RWPE2 (cell line): Measurements from ENCODE around the gene SPATA2.

Experiments used
- ATAC-seq: fragments of 200-7000 bp; cut with Tn5 transposase; 3 replicates; pipeline ENCODE4 v1.9.1; 2021; ENCODE audit warnings: low read depth
- DNase-seq: peaks from one replicate; pipeline ENCODE4 v3.0.0-alpha.2; 2020; ENCODE audit warnings: low spot score
- H3K27ac ChIP-seq: fragments of 450-650 bp; 2 replicates; pipeline ENCODE4 v1.5.1; 2017; ENCODE audit warnings: mild to moderate bottlenecking; ENCODE audit not compliant: poor library complexity, severe bottlenecking
- H3K27me3 ChIP-seq: fragments of 250-450 bp; sonication (Bioruptor Pico); 2 replicates; pipeline ENCODE4 v1.5.1; 2021; ENCODE audit warnings: mild to moderate bottlenecking, moderate library complexity; ENCODE audit not compliant: insufficient read depth, poor library complexity, severe bottlenecking
- H3K36me3 ChIP-seq: fragments of 250-450 bp; sonication (Bioruptor Pico); 2 replicates; pipeline ENCODE4 v1.5.1; 2020; ENCODE audit warnings: low read depth, mild to moderate bottlenecking, moderate library complexity
- H3K4me1 ChIP-seq: fragments of 250-450 bp; sonication (Bioruptor Pico); 2 replicates; pipeline ENCODE4 v1.5.1; 2021; ENCODE audit warnings: mild to moderate bottlenecking, moderate library complexity; ENCODE audit not compliant: insufficient read depth, poor library complexity, severe bottlenecking
- H3K4me3 ChIP-seq: fragments of 250-450 bp; sonication (Bioruptor Pico); 2 replicates; pipeline ENCODE4 v1.5.1; 2021; ENCODE audit warnings: mild to moderate bottlenecking, moderate library complexity; ENCODE audit not compliant: severe bottlenecking
- H3K9me3 ChIP-seq: fragments of 250-450 bp; sonication (Bioruptor Pico); 2 replicates; pipeline ENCODE4 v1.5.1; 2021; ENCODE audit warnings: mild to moderate bottlenecking, moderate library complexity; ENCODE audit not compliant: severe bottlenecking
- TF ChIP-seq, protein P1 (sequence below): fragments of 450-650 bp; IDR thresholded peaks from one replicate; pipeline ENCODE4 v1.5.1; 2017; ENCODE audit warnings: mild to moderate bottlenecking, moderate library complexity; ENCODE audit not compliant: poor library complexity, severe bottlenecking

SPATA2 gene

DNA sequence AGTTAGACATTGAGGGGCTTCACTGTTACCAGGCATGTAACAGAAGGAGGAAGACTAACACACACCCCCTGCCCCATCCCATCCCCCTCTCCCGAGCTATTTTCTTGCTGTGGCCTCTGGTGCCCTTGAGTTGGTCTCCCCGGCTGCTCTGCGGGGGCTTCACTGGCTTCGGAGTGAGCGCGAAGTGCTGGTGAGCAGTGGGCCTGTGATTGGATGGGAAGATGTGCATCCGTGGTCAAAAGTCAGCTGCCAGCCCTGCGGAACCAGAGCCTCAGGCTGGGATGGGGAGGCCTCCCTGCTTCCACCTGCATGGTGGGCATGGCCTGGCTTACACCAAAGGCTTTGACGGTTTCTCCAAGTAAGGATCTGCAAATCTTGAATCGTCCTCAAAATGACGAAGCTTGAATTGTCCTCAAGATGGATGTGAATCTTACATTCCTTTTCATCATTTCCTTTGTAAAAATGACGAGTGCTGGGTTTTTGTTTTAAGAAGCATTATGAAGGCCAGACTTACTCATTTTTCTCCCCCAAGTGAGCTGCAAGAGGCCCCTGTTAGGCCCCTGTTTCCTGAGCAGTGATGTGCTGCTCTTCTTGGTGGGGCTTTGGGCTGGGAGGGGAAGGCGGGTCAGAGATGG, 23.7 kb downstream of the SPATA2 start:
- no peaks in the 10 kb centered on the region for H3K9me3 ChIP-seq
- ATAC-seq (no peak), DNase-seq (peak; percentile 73)
- H3K27me3 ChIP-seq = no peaks in the 10 kb centered on the region
- no peak overlapping the region for H3K27ac ChIP-seq
- H3K4me3 ChIP-seq = no peak overlapping the region
- no peaks in the 10 kb centered on the region for H3K4me1 ChIP-seq
- H3K36me3 ChIP-seq = peaks cover 4% of the 10 kb centered on the region; the same call in 1 of the 2 replicates
- TF ChIP-seq, protein P1, sequence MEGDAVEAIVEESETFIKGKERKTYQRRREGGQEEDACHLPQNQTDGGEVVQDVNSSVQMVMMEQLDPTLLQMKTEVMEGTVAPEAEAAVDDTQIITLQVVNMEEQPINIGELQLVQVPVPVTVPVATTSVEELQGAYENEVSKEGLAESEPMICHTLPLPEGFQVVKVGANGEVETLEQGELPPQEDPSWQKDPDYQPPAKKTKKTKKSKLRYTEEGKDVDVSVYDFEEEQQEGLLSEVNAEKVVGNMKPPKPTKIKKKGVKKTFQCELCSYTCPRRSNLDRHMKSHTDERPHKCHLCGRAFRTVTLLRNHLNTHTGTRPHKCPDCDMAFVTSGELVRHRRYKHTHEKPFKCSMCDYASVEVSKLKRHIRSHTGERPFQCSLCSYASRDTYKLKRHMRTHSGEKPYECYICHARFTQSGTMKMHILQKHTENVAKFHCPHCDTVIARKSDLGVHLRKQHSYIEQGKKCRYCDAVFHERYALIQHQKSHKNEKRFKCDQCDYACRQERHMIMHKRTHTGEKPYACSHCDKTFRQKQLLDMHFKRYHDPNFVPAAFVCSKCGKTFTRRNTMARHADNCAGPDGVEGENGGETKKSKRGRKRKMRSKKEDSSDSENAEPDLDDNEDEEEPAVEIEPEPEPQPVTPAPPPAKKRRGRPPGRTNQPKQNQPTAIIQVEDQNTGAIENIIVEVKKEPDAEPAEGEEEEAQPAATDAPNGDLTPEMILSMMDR = no peak

DNA sequence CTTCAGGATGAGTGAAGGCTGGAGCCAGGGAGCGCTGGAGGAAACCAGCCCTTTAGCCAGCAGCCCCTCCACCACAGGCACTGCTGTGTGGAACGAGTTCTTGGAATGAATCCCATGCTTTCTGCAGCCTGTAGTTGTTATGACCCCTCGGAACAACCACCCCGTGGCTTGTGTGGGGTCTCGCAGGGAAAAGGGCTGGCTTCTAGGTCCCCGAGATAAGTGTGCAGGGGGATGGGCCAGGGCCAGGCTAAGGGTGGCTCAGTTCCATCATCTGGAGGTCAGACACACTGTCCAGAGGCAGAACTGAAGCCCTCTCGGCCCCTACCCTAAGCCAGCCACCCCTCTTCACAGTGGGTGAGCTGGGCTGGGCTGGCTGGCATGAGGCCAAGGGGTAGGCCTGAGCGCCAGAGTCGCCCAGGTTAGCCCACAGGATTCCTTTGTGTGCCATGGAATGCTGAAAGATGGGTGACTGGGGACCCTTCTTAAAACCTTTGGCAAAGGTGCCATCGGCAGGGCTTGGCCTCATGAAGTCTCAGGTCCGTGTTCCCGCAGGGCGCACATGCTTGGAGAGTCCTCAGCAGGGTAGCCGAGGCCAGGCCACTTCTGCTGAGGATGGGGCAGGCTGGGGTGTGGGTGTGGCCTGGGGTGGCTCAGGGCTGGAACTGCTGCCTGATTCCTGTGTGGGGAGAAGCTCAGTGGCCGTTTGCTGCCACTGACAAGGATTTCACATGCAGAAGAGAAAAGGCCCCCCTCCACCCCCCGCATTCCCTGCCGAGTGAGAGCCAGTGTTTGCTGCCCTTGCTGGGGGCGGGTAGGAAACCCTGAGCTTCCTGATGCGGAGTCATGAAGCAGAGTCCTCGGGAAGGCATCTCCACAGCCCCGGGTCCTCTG, 24.6 kb downstream of the SPATA2 start:
- ATAC-seq = no peak
- peak; percentile 78 for DNase-seq
- TF ChIP-seq, protein P1 = no peak
- Histone ChIP-seq H3K27ac (no peak overlapping the region), H3K36me3 (peaks cover 4% of the 10 kb centered on the region; the same call in 1 of the 2 replicates), H3K9me3 (no peaks in the 10 kb centered on the region), H3K4me1 (no peaks in the 10 kb centered on the region), H3K27me3 (no peaks in the 10 kb centered on the region), H3K4me3 (no peak overlapping the region)

DNA sequence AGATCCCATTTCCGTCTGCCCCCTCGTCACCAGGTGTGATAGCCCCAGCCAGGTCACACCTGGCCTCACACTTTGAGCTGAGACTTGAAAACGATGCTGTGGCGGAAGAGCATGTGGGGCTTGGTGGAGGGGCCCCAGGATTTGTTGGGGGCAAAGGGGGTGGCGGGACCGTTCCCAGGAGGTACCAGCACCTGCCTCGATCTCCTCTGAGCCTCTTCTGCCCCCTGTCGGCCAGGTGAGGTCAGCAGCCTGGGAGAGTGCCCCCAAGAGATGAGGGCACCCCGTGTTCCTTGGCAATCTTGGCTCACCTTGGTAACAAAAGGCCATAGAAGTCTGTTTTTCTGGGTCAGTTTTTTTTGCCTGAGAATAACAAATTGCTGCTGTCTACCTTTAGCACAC, 25.4 kb downstream of the SPATA2 start:
- TF ChIP-seq, protein P1 = peak; percentile 95
- H3K36me3 ChIP-seq = peaks cover 9% of the 10 kb centered on the region; the same call in 1 of the 2 replicates
- no peak overlapping the region for H3K4me3 ChIP-seq
- H3K9me3 ChIP-seq = no peaks in the 10 kb centered on the region
- ATAC-seq (peak; percentile 17; the same call in 1 of the 3 replicates), DNase-seq (peak; percentile 79)
- no peaks in the 10 kb centered on the region for H3K27me3 ChIP-seq
- no peaks in the 10 kb centered on the region for H3K4me1 ChIP-seq
- no peak overlapping the region for H3K27ac ChIP-seq

DNA sequence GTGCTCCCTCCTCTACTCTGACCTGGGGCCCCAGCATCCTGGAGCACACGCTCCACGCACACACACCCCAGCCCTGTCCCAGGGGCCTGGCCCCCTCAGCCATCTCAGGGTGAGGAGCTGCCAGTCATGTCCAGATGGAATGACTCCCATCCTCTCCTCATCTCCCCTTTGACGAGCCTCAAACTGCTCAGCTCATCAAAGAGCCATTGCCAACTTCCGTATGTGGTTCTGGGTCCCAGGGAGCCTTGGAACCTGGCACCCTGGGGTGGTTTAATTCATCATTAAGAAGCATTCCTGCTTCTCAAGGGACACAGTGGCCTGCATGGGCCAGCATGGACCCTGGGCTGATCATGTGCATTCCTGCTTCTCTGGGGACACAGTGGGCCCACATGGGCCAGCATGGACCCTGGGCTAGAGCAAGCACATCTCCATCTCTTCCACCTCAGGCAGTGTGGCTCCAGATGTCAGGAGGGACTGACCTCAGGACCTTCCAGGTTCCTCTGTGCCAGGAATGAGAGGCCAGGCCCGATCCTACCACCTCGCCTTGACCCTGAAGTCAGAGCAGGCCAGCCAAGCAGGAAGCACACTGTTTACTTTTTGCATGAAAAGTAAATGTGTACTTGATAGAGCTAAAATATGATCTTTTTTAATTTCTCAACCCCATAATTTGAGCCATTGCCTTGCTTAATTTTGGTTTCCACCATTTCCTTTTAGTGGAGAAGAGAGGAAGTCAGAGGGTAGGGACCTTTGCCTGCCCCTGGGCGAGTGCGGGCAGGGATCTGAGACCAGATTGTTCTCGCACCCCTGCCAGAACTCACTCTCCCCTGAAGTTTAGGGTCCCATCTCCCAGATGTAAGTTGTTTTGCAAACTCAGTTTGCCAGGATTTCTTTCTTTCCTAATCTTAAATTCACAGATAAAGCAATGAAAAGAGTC, 26.1 kb downstream of the SPATA2 start:
- TF ChIP-seq, protein P1 = no peak
- DNase-seq (peak; percentile 73), ATAC-seq (no peak)
- no peaks in the 10 kb centered on the region for H3K27me3 ChIP-seq
- H3K27ac ChIP-seq = no peak overlapping the region
- no peaks in the 10 kb centered on the region for H3K9me3 ChIP-seq
- H3K36me3 ChIP-seq = peaks cover 12% of the 10 kb centered on the region; the same call in 1 of the 2 replicates
- H3K4me1 ChIP-seq = no peaks in the 10 kb centered on the region
- H3K4me3 ChIP-seq = no peak overlapping the region
